ENCODE data around the gene FOXP3. TPM values are rescaled to one million over a fixed set of nuclear protein-coding genes. Genes with fewer than 3 reads are reported as not detected.

The FOXP3 gene
- total RNA-seq, 2 donors from 2014 or later = 0.21 to 0.30 TPM

- Histone ChIP-seq H3K36me3 (no peaks in the 10 kb centered on the region), H3K4me1 (no peaks in the 10 kb centered on the region), H3K9ac (ENCODE audit: low read depth in 2 of 2, low read length in 2 of 2) (no peak overlapping the region), H3K9me3 (no peaks in the 10 kb centered on the region), H3K27ac (no peak overlapping the region), H3K27me3 (no peaks in the 10 kb centered on the region), H3K4me3 (no peak overlapping the region)
- no peak for TF ChIP-seq CTCF (IDR thresholded peaks at IDR 0.05)
- intact Hi-C loops (cut with DNase I) = no loop called here
- DNase-seq = no peak
These were observed 37.6 kb downstream of the FOXP3 start for GRCh38 chrX:49226946-49227345.

GRCh38 chrX:49225858-49226257 is 38.7 kb downstream of the FOXP3 start:
- DNase-seq = no peak
- no peak for TF ChIP-seq CTCF (IDR thresholded peaks at IDR 0.05)
- no peaks in the 10 kb centered on the region for H3K27me3 ChIP-seq
- no peaks in the 10 kb centered on the region for H3K4me1 ChIP-seq
- no peaks in the 10 kb centered on the region for H3K9me3 ChIP-seq
- H3K4me3 ChIP-seq = no peak overlapping the region
- no peaks in the 10 kb centered on the region for H3K36me3 ChIP-seq
- H3K9ac ChIP-seq (ENCODE audit: low read depth in 2 of 2, low read length in 2 of 2) = no peak overlapping the region
- intact Hi-C loops (cut with DNase I) = no loop called here
- H3K27ac ChIP-seq = no peak overlapping the region

- no peak overlapping the region for H3K9ac ChIP-seq (ENCODE audit: low read depth in 2 of 2, low read length in 2 of 2)
- no peaks in the 10 kb centered on the region for H3K4me1 ChIP-seq
- H3K36me3 ChIP-seq = no peaks in the 10 kb centered on the region
- TF ChIP-seq CTCF (IDR thresholded peaks at IDR 0.05) = no peak
- no peaks in the 10 kb centered on the region for H3K9me3 ChIP-seq
- H3K27me3 ChIP-seq = no peaks in the 10 kb centered on the region
- intact Hi-C loops (cut with DNase I) = no loop called here
- no peak overlapping the region for H3K27ac ChIP-seq
- no peak overlapping the region for H3K4me3 ChIP-seq
- no peak for DNase-seq
These were observed 42.6 kb downstream of the FOXP3 start for GRCh38 chrX:49221868-49222267.

- no peaks in the 10 kb centered on the region for H3K27me3 ChIP-seq
- H3K4me1 ChIP-seq = no peaks in the 10 kb centered on the region
- H3K36me3 ChIP-seq = no peaks in the 10 kb centered on the region
- no peak overlapping the region for H3K4me3 ChIP-seq
- intact Hi-C loops (cut with DNase I) = no loop called here
- no peak for TF ChIP-seq CTCF (IDR thresholded peaks at IDR 0.05)
- no peaks in the 10 kb centered on the region for H3K9me3 ChIP-seq
- no peak overlapping the region for H3K27ac ChIP-seq
- no peak for DNase-seq
- no peak overlapping the region for H3K9ac ChIP-seq (ENCODE audit: low read depth in 2 of 2, low read length in 2 of 2)
These were observed 44.4 kb downstream of the FOXP3 start for GRCh38 chrX:49220100-49220499.

GRCh38 chrX:49214996-49215526 is 49.4 kb downstream of the FOXP3 start:
- no peak for TF ChIP-seq CTCF (IDR thresholded peaks at IDR 0.05)
- Histone ChIP-seq H3K4me1 (no peaks in the 10 kb centered on the region), H3K27me3 (no peaks in the 10 kb centered on the region), H3K4me3 (no peak overlapping the region), H3K9ac (ENCODE audit: low read depth in 2 of 2, low read length in 2 of 2) (no peak overlapping the region), H3K27ac (no peak overlapping the region), H3K9me3 (no peaks in the 10 kb centered on the region), H3K36me3 (no peaks in the 10 kb centered on the region)
- intact Hi-C loops (cut with DNase I) = no loop called here
- no peak for DNase-seq
